Measurements from ENCODE around the gene PTGFRN. TPM values are rescaled to one million over a fixed set of nuclear protein-coding genes. Genes with fewer than 3 reads are reported as not detected.
"Not testable (repeated sequence)": the region's sequence is repeated elsewhere in the genome, so short reads cannot be mapped to it uniquely, and the experiment has no call there.

PTGFRN gene
- polyA plus RNA-seq, 1 donor (not counting 4 experiments of a cell fraction or from before 2014, with no cell fraction given), result 177 TPM

DNA sequence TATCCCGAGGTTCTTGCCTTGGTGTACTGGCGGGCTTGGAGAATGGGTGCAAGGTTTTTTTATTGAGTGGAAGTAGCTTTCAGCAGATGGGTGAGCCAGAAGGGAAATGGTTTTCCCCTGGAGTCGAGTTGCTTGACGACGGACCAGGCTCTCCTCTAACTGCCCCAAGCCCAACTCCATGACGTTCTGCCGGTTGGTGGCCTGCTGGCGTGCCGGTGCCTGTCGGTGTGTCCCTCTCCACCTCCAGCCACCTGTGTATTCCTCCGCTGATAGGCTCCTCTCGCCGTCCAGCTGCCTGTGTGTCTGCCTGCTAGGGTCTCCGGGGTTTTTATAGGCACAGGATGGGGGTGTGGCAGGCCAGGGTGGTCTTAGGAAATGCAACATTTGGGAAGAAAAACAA lies 34.3 kb upstream of the PTGFRN start:
- Histone ChIP-seq H2AFZ (ENCODE audit: control insufficient read depth, low read length) (peak overlapping the region; percentile 66), H3K36me3 (ENCODE audit: control insufficient read depth in 2 of 2, extremely low read depth in 1 of 2, insufficient read depth in 2 of 2, low read length in 2 of 2) (no peaks in the 10 kb centered on the region), H3K9ac (ENCODE audit: control insufficient read depth, extremely low read depth, insufficient read depth, low read length) (no peak overlapping the region), H3K4me2 (ENCODE audit: control insufficient read depth, extremely low read depth, insufficient read depth, low read depth, low read length) (peak overlapping the region; percentile 24), H4K20me1 (ENCODE audit: control insufficient read depth, extremely low read depth, insufficient read depth, low read length) (no peaks in the 10 kb centered on the region), H3K9me3 (ENCODE audit: control insufficient read depth, low read depth, low read length) (no peaks in the 10 kb centered on the region), H3K4me3 (ENCODE audit: control insufficient read depth in 2 of 3, extremely low read depth in 1 of 3, insufficient read depth in 2 of 3, low read depth in 1 of 3, low read length in 3 of 3) (no peak overlapping the region), H3K27ac (ENCODE audit: control insufficient read depth, insufficient read depth, low read length) (no peak overlapping the region), H3K27me3 (ENCODE audit: control insufficient read depth, extremely low read depth, insufficient read depth, low read length) (no peaks in the 10 kb centered on the region), H3K9me1 (ENCODE audit: control insufficient read depth, extremely low read depth, insufficient read depth, low read length) (no peaks in the 10 kb centered on the region), H3K79me2 (ENCODE audit: control insufficient read depth, insufficient read depth, low read length) (no peaks in the 10 kb centered on the region), H3K4me1 (ENCODE audit: control insufficient read depth, extremely low read depth, insufficient read depth, low read length) (peaks cover 44% of the 10 kb centered on the region)
- no peak for DNase-seq (ENCODE audit: low read depth, low spot score)
- no peak for FAIRE-seq
- dilution Hi-C loops (cut with MboI; ENCODE audit: extremely low pct_ligation_motif_present, low sequenced_read_pairs), result no loop called here
- TF ChIP-seq, protein P1, sequence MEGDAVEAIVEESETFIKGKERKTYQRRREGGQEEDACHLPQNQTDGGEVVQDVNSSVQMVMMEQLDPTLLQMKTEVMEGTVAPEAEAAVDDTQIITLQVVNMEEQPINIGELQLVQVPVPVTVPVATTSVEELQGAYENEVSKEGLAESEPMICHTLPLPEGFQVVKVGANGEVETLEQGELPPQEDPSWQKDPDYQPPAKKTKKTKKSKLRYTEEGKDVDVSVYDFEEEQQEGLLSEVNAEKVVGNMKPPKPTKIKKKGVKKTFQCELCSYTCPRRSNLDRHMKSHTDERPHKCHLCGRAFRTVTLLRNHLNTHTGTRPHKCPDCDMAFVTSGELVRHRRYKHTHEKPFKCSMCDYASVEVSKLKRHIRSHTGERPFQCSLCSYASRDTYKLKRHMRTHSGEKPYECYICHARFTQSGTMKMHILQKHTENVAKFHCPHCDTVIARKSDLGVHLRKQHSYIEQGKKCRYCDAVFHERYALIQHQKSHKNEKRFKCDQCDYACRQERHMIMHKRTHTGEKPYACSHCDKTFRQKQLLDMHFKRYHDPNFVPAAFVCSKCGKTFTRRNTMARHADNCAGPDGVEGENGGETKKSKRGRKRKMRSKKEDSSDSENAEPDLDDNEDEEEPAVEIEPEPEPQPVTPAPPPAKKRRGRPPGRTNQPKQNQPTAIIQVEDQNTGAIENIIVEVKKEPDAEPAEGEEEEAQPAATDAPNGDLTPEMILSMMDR (optimal IDR thresholded peaks at IDR 0.05 in 1 of 3, IDR thresholded peaks at IDR 0.05 in 1 of 3, conservative IDR thresholded peaks at IDR 0.05 in 1 of 3; ENCODE audit: extremely low read depth in 1 of 3, insufficient read depth in 2 of 3, low read length in 3 of 3), result no peak
- TF ChIP-seq EZH2 (IDR thresholded peaks at IDR 0.05; ENCODE audit: low read length), result no peak

DNA sequence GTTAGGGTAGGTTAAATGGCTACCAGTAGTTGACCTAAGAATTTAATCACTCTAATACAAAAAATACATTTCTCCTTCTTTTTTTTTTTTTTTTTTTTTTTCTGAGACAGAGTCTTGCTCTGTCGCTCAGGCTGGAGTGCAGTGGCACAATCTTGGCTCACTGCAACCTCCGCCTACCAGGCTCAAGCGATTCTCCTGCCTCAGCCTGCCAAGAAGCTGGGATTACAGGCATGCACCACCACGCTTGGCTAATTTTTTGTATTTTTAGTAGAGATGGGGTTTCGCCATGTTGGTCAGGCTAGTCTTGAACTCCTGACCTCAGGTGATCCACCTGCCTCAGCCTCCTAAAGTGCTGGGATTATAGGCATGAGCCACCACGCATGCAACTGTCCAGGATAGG lies 33.8 kb upstream of the PTGFRN start:
- H2AFZ ChIP-seq (ENCODE audit: control insufficient read depth, low read length); H4K20me1 ChIP-seq (ENCODE audit: control insufficient read depth, extremely low read depth, insufficient read depth, low read length); H3K36me3 ChIP-seq (ENCODE audit: control insufficient read depth in 2 of 2, extremely low read depth in 1 of 2, insufficient read depth in 2 of 2, low read length in 2 of 2); H3K9me1 ChIP-seq (ENCODE audit: control insufficient read depth, extremely low read depth, insufficient read depth, low read length); dilution Hi-C loops (cut with MboI; ENCODE audit: extremely low pct_ligation_motif_present, low sequenced_read_pairs); DNase-seq (ENCODE audit: low read depth, low spot score); FAIRE-seq; H3K4me3 ChIP-seq (ENCODE audit: control insufficient read depth in 2 of 3, extremely low read depth in 1 of 3, insufficient read depth in 2 of 3, low read depth in 1 of 3, low read length in 3 of 3); H3K9ac ChIP-seq (ENCODE audit: control insufficient read depth, extremely low read depth, insufficient read depth, low read length); H3K27ac ChIP-seq (ENCODE audit: control insufficient read depth, insufficient read depth, low read length); H3K27me3 ChIP-seq (ENCODE audit: control insufficient read depth, extremely low read depth, insufficient read depth, low read length); H3K79me2 ChIP-seq (ENCODE audit: control insufficient read depth, insufficient read depth, low read length); H3K9me3 ChIP-seq (ENCODE audit: control insufficient read depth, low read depth, low read length): not testable (repeated sequence)
- Histone ChIP-seq H3K4me1 (ENCODE audit: control insufficient read depth, extremely low read depth, insufficient read depth, low read length) (peaks cover 44% of the 10 kb centered on the region), H3K4me2 (ENCODE audit: control insufficient read depth, extremely low read depth, insufficient read depth, low read depth, low read length) (peak overlapping the region; percentile 24)

DNA sequence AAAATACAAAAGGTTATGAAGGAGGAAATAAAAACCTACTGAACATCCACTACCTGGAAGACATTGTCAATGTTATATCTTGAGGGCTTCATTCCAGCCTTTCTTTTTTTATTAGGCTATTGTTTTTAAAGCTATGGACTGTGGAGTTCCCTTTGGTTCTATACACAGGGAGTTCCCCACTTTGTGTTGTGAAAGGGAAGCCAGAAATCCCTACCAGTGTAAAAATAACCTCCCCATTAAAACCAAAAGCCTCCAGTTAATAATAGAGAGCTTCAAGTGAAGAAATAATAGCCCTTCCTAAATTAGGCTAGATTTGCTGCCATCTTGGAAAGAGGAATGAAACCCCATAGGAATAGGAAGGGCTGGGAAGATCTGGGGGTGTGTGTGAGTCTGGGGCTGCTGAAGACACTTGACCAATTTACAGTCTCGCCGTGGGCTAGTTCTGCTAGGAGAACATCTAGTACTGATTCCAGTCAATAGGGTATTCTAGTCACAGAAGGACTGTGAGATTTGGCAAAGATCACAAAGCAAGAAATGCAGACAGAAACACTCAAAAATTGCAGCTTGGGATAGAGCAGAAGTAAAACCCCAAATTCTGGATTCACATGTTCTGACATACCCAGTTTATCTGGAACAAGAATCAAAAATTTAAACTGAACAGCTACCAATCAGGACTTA lies 32.4 kb upstream of the PTGFRN start:
- H3K27ac ChIP-seq (ENCODE audit: control insufficient read depth, insufficient read depth, low read length), result peak overlapping the region; percentile 96

More for the DNA sequence above, 32.4 kb upstream of the PTGFRN start:
- Histone ChIP-seq H3K9me1 (ENCODE audit: control insufficient read depth, extremely low read depth, insufficient read depth, low read length) (no peaks in the 10 kb centered on the region), H4K20me1 (ENCODE audit: control insufficient read depth, extremely low read depth, insufficient read depth, low read length) (no peaks in the 10 kb centered on the region), H3K9ac (ENCODE audit: control insufficient read depth, extremely low read depth, insufficient read depth, low read length) (no peak overlapping the region), H3K79me2 (ENCODE audit: control insufficient read depth, insufficient read depth, low read length) (no peaks in the 10 kb centered on the region), H3K27me3 (ENCODE audit: control insufficient read depth, extremely low read depth, insufficient read depth, low read length) (no peaks in the 10 kb centered on the region), H3K4me2 (ENCODE audit: control insufficient read depth, extremely low read depth, insufficient read depth, low read depth, low read length) (peak overlapping the region; percentile 91), H3K9me3 (ENCODE audit: control insufficient read depth, low read depth, low read length) (no peaks in the 10 kb centered on the region), H3K4me3 (ENCODE audit: control insufficient read depth in 2 of 3, extremely low read depth in 1 of 3, insufficient read depth in 2 of 3, low read depth in 1 of 3, low read length in 3 of 3) (no peak overlapping the region), H3K36me3 (ENCODE audit: control insufficient read depth in 2 of 2, extremely low read depth in 1 of 2, insufficient read depth in 2 of 2, low read length in 2 of 2) (no peaks in the 10 kb centered on the region), H3K4me1 (ENCODE audit: control insufficient read depth, extremely low read depth, insufficient read depth, low read length) (peaks cover 48% of the 10 kb centered on the region), H2AFZ (ENCODE audit: control insufficient read depth, low read length) (peak overlapping the region; percentile 57)
- FAIRE-seq (no peak), DNase-seq (ENCODE audit: low read depth, low spot score) (no peak)
- dilution Hi-C loops (cut with MboI; ENCODE audit: extremely low pct_ligation_motif_present, low sequenced_read_pairs), result no loop called here
- no peak for TF ChIP-seq EZH2 (IDR thresholded peaks at IDR 0.05; ENCODE audit: low read length)
- TF ChIP-seq, protein P1 (optimal IDR thresholded peaks at IDR 0.05 in 1 of 3, IDR thresholded peaks at IDR 0.05 in 1 of 3, conservative IDR thresholded peaks at IDR 0.05 in 1 of 3; ENCODE audit: extremely low read depth in 1 of 3, insufficient read depth in 2 of 3, low read length in 3 of 3), result no peak

All from keratinocyte (primary cell).